ENCODE measurements around the gene SCUBE1.

The SCUBE1 gene

DNA sequence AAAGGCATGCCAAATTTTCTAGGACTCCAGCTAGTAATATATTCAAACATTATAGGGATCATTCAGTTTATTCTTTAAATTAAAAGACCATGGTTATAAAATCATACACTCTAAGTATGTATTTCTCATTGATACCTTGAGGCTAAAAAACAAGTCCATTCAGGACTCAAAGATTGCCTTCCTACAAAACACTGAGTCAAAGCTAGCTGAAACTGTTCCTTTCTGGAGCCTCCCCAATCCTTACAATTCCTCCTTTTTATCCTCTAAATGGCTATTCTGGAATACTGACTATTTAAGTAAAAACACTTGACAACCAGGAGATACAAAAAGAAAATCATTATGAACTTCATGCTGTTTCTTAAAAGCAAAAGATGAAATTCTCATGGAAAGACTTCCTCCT, 151.3 kb downstream of the SCUBE1 start:
- no peak overlapping the region for H3K4me3 ChIP-seq
- TF ChIP-seq, protein P1, sequence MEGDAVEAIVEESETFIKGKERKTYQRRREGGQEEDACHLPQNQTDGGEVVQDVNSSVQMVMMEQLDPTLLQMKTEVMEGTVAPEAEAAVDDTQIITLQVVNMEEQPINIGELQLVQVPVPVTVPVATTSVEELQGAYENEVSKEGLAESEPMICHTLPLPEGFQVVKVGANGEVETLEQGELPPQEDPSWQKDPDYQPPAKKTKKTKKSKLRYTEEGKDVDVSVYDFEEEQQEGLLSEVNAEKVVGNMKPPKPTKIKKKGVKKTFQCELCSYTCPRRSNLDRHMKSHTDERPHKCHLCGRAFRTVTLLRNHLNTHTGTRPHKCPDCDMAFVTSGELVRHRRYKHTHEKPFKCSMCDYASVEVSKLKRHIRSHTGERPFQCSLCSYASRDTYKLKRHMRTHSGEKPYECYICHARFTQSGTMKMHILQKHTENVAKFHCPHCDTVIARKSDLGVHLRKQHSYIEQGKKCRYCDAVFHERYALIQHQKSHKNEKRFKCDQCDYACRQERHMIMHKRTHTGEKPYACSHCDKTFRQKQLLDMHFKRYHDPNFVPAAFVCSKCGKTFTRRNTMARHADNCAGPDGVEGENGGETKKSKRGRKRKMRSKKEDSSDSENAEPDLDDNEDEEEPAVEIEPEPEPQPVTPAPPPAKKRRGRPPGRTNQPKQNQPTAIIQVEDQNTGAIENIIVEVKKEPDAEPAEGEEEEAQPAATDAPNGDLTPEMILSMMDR (IDR thresholded peaks at IDR 0.05): no peak
- DNase-seq (ENCODE audit: low spot score): no peak
- no peak overlapping the region for H3K27ac ChIP-seq

DNA sequence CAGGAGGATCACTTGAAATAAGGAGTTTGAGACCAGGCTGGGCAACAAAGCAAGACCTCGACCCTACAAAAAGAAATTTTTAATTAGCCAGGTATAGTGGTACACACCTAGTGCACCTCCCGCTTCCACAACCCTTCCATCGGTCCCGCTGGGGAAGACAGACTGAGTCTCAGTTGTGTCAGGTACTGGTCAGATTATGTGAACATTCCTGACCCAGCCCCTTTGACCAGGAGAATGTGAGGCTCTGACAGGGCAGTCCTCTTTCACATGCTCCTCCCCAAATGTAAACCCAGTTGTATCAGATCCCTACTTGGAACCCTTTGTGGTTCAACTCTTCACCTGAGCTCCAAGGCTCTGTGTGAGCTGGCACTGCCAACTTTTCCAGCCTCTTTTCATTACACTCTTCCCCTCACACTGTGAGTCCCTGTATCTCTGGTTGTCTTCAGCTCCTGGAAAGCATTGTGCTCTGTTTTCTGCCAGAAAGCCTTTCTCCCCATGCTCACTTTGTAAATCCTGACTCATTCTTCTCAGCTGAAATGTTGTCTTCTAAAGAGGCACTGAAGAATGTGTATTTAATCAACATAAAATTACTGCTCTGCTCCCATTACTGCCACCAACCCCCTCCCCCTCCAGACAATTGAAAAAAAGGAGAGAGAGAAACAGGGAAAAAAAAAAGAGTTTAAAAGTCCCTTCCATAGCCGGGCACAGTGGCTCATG, 154.2 kb downstream of the SCUBE1 start:
- no peak for DNase-seq (ENCODE audit: low spot score)
- H3K27ac ChIP-seq: no peak overlapping the region
- TF ChIP-seq, protein P1 (IDR thresholded peaks at IDR 0.05): no peak
- H3K4me3 ChIP-seq: no peak overlapping the region

DNA sequence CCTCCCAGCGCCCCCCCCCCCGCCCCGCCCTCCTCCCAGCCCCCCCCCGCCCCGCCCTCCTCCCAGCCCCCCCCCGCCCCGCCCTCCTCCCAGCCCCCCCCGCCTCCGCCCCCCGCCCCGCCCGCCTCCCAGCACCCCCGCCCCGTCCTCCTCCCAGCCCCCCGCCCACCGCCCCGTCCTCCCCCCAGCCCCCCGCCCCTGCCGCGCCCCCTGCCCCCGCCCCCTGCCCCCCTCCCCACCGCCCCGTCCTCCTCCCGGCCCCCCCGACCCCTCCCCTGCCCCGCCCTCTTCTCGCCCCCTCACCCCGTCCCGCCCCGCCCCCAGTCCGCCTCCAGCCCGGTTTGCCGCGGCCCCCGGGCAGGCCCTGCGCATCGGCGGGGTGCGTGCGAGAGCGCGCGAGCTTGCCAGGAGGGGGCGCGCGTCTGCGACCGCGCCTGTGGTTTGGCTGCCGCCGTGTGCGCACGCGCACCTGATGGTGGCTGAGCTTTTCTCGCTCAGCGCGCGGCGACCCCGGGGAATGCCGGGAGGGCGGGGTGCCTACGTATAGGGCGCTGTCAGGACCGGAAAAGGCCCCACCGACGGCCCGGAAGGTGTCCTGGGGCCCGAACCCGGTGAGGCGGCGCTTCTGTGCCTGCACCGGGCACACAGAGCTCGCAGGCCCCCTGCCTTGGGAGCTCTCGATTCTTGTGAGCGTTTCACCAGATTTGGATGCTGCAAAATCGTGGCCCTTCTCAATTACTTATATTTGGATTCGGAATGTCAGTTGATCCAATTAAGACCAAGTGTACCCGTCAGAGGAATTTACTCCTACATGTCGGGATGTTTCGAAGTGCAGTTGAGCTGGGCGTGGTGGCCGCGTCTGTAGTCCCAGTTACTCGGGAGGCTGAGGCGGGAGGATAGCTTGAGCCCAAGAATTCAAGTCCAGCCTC, 155.7 kb downstream of the SCUBE1 start:
- peak overlapping the region; percentile 84 for H3K4me3 ChIP-seq
- peak; percentile 97 for DNase-seq (ENCODE audit: low spot score)
- TF ChIP-seq, protein P1 (IDR thresholded peaks at IDR 0.05): peak; percentile 54
- H3K27ac ChIP-seq: peak overlapping the region; percentile 82 to 95

DNA sequence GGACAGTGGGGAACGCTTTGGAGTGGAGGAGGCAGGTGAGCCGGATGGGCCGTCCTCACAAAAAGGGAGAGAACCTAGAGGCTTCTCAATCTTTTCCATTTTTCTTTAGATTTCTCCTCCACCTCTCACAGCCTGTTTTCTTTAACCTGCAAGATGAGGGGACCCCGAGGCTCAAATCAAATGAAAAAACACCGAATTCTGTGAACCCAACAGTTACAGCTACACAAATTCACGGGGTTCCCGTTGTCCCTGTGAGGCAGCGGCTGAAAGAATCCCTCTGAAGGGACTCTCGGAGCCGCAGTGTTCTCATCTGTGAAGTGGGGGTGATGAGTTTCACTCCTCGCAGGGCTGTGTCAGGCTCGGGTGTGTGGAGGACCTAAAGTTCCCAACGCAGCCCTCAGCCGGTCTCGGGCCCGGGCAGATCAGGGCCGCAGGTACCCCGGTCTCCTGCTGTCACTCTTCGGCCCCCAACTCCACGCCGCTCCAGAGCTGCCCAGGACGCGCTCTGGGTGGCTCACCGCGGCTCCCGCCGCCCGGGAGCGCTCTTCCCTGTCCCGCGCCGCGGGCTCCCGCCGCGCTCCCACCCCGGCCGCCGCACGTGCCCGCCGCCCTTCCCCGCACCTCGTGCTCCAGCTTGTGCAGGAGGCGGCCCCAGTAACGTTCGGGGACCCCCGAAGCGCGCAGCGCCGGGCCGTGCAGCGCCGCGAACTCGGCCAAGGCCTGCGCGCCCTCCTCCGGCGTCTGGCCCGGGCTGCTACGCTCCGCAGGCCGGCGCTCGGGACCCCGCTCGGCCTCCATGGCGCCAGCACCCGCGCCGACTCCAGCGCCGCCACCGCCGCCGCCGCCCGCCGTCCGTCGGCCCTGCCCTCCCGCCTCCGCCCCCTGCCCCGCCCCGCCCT, 156.7 kb downstream of the SCUBE1 start, which contains the start of gene TTLL12:
Gene TTLL12 (minus strand): TSS at position 863 of the 899 bp plus-strand sequence. CDS start 65 bp downstream, at position 798.
- no peak for DNase-seq (ENCODE audit: low spot score)
- TF ChIP-seq, protein P1 (IDR thresholded peaks at IDR 0.05): no peak
- H3K27ac ChIP-seq: peak within 1 kb of the TSS; percentile 82 to 95
- peak within 1 kb of the TSS; percentile 84 for H3K4me3 ChIP-seq

DNA sequence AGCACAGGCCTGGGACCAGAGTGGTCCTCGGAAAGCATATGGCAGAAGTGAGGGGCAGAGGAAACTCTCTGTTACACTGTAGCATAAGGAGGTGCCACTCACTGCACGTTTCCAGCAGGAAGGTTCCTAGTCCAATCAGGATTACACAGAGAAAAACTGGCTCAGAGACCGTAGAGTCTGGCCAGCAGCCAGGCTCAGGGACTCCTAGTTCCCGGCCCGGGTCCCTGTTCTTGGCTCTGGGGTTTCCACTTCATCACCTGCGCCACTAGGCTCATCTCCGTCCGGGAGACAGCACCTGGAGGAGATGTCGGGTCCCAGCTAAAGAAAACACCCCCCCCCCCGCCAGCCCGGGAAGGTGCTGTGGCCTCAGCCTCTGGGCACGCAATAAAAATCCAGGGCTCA, 157.3 kb downstream of the SCUBE1 start:
- Histone ChIP-seq H3K4me3 (peak overlapping the region; percentile 84), H3K27ac (no peak overlapping the region)
- TF ChIP-seq, protein P1 (IDR thresholded peaks at IDR 0.05): no peak
- DNase-seq (ENCODE audit: low spot score): no peak

DNA sequence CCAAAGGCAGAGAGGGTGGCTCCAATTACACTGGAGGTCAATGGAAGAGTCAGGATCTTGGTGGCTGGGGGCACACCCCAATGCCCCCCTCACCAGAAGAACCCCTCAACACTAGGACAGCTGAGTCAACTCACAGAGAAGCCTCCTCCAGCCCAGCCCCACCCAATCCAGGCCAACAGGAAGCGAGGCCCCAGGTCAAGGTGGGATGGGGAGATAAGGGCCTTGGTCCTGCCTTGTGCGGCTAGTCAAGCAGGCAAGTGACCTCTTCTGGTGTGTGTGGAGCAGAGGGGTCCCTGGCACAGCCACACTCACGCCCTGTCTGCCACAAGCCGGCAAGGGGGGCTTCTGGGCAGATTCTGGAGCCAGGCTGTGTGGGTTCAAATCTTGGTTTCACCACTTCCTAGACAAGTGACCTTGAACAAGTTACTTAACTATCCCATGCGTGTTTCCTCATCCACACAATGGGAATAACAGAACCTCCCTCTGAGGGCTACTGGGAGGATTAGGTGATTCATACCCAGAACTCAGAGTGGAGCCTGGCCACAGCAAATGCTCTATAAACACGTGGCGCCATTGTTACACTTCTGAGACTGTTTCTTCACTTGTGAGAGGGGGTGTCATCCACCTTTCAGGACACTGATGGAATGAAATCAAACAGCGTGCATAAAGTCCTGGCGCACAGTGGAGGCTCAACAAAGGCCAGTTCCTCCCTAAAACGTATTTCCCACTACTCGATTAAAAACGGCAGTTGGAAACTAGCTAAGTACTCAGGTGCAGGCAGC, 159.5 kb downstream of the SCUBE1 start:
- no peak overlapping the region for H3K27ac ChIP-seq
- TF ChIP-seq, protein P1 (IDR thresholded peaks at IDR 0.05): no peak
- no peak overlapping the region for H3K4me3 ChIP-seq
- DNase-seq (ENCODE audit: low spot score): no peak

All from coronary artery (tissue), 2 donors.